Esophagus squamous epithelium (tissue), 5 donors: ENCODE results near the gene LRRN4CL. TPM values are rescaled to one million over a fixed set of nuclear protein-coding genes. Genes with fewer than 3 reads are reported as not detected.
A peak's percentile ranks its signal among the peaks of the same experiment; 100 is the strongest.
"Not testable (repeated sequence)": the region's sequence is repeated elsewhere in the genome, so short reads cannot be mapped to it uniquely, and the experiment has no call there.

Experiments used
- DNase-seq: peaks from one replicate; lab custom pipeline; 2025; lab: John Stamatoyannopoulos, UW
- H3K27ac ChIP-seq, 4 donors: fragments of 200-600 bp; sonication (generic); one replicate each; pipeline ENCODE4 v1.5.1; 2016 to 2019; ENCODE audit warnings: mild to moderate bottlenecking in 1 of 4
- H3K27me3 ChIP-seq, 4 donors: fragments of 200-600 bp; sonication (generic); 1 replicate in 3 of 4; 2 replicates in 1 of 4; pipeline versions ENCODE4 v1.5.1 to v1.6.0; 2017 to 2021; ENCODE audit warnings: antibody characterized with exemption in 1 of 4
- H3K36me3 ChIP-seq, 3 donors: fragments of 200-600 bp; sonication (generic); one replicate each; pipeline ENCODE4 v1.5.1; 2016 to 2019
- H3K4me1 ChIP-seq, 3 donors: fragments of 200-600 bp; sonication (generic); one replicate each; pipeline ENCODE4 v1.5.1; 2017 to 2019
- H3K4me3 ChIP-seq, 4 donors: fragments of 200-600 bp; sonication (generic); 1 replicate in 3 of 4; 2 replicates in 1 of 4; pipeline ENCODE4 v1.5.1; 2016 to 2019; ENCODE audit warnings: mild to moderate bottlenecking in 2 of 4, moderate library complexity in 1 of 4
- H3K9me3 ChIP-seq, 3 donors: fragments of 200-600 bp; sonication (generic); one replicate each; pipeline ENCODE4 v1.5.1; 2016 to 2019
- POLR2A ChIP-seq, 4 donors: fragments of 450-650 bp; IDR thresholded peaks; one replicate each; pipeline ENCODE4 v1.6.1; 2017; ENCODE audit warnings: antibody characterized with exemption in 4 of 4, mild to moderate bottlenecking in 4 of 4, moderate library complexity in 3 of 4
- WGBS, 2 donors: methylation state at CpG; one replicate each; pipeline ENCODE4 v1.1.5; 2018; 5-methylcytosine and 5-hydroxymethylcytosine counted together
- intact Hi-C: fragments of 100-400 bp; cut with DNase I; formaldehyde crosslinking; loops from one replicate; pipeline ENCODE4 v1.15.0; 2022
- total RNA-seq, 4 donors: library from RNA; depleted of rRNA; stranded (reverse); fragments of >200 nt; gene quantifications; one replicate each; pipeline ENCODE4 v1.1.0, GENCODE V29; 2016
- TF ChIP-seq, protein P1 (sequence below), 6 experiments: fragments of 450-650 bp in 4 of 6; fragments of 200-600 bp in 2 of 6; sonication (generic) in 2 of 6; IDR thresholded peaks; one replicate each; pipeline ENCODE4 v1.5.1; 2016 to 2019; ENCODE audit warnings: antibody characterized with exemption in 6 of 6, mild to moderate bottlenecking in 4 of 6, moderate library complexity in 4 of 6
- donor health status: DM: yes; HTN: yes; CAD: no.

LRRN4CL gene
- total RNA-seq, 4 donors from 2014 or later, result 0.27 to 12.0 (median 4.5) TPM

DNA sequence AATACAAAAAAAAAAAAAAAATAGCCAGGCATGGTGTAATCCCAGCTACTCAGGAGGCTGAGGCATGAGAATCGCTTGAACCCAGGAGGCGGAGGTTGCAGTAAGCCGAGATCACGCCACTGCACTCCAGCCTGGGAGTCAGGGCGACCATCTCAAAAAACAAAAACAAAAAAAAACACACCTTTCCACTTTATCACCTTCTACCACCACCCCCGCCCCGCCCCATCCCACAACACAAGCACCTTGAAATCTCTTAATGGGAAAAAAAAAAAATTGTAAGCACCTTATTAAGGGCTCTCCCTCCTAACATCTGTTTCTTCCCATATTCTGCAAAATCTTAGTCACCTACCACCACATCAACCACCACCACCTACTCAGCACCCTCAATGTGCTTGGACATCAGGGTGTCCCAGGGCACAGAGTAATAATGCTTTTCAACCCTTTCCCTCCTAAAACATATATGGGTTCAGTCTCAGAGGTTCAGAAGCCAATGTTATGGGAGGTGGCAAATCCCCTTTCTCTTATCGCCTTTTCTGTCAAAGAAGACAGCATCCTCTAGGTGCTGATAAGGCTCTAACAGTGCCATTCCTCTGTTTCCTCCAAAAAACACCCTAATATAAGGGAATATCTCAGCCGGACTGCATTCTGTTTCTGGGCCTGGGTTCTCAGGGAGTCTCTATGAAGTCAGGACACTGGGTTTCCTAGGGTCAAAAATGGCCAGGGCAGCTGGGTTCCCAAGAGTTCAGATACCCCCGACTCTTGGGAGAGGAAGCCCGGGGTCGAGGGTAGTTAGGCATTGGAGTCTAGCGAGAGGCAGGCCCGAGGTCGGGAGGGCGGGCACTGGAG lies 36.9 kb downstream of the LRRN4CL start:
- Histone ChIP-seq H3K9me3 (no peaks in the 10 kb centered on the region), H3K27me3 (no peaks in the 10 kb centered on the region), H3K27ac (peak overlapping the region; percentile 91 to 98 (median 94)), H3K36me3 (peaks cover 0 to 31% (median 20%) of the 10 kb centered on the region in 3 donors), H3K4me3 (peak overlapping the region; percentile 65 to 94 (median 87)), H3K4me1 (peaks cover 11 to 24% (median 13%) of the 10 kb centered on the region in 3 donors)
- intact Hi-C loops, result no loop called here
- TF ChIP-seq POLR2A (IDR thresholded peaks at IDR 0.05), result no peak
- TF ChIP-seq, protein P1, sequence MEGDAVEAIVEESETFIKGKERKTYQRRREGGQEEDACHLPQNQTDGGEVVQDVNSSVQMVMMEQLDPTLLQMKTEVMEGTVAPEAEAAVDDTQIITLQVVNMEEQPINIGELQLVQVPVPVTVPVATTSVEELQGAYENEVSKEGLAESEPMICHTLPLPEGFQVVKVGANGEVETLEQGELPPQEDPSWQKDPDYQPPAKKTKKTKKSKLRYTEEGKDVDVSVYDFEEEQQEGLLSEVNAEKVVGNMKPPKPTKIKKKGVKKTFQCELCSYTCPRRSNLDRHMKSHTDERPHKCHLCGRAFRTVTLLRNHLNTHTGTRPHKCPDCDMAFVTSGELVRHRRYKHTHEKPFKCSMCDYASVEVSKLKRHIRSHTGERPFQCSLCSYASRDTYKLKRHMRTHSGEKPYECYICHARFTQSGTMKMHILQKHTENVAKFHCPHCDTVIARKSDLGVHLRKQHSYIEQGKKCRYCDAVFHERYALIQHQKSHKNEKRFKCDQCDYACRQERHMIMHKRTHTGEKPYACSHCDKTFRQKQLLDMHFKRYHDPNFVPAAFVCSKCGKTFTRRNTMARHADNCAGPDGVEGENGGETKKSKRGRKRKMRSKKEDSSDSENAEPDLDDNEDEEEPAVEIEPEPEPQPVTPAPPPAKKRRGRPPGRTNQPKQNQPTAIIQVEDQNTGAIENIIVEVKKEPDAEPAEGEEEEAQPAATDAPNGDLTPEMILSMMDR (IDR thresholded peaks at IDR 0.05), result no peak
- no peak for DNase-seq
- WGBS, 2 donors, result 23 to 62% methylated on average over 8 to 12 of the region's 16 CpGs

DNA sequence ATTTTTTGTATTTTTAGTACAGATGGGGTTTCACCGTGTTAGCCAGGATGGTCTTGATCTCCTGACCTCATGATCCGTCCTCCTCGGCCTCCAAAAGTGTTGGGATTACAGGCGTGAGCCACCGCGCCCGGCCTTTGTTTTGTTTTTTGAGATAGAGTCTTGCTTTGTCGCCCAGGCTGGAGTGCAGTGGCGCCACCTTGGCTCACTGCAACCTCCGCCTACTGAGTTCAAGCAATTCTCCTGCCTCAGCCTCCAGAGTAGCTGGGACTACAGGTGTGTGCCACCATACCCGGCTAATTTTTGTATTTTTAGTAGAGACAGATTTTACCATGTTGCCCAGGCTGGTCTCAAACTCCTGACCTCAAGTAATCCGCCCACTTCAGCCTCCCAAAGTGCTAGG lies 39.0 kb downstream of the LRRN4CL start:
- H3K27me3 ChIP-seq, H3K9me3 ChIP-seq, H3K27ac ChIP-seq, DNase-seq, intact Hi-C loops, H3K4me3 ChIP-seq: not testable (repeated sequence)
- WGBS, 2 donors, result 95% methylated on average over 9 to 12 of the region's 12 CpGs
- peaks cover 22 to 38% (median 23%) of the 10 kb centered on the region in 3 donors for H3K4me1 ChIP-seq
- peaks cover 0 to 33% (median 20%) of the 10 kb centered on the region in 3 donors for H3K36me3 ChIP-seq

DNA sequence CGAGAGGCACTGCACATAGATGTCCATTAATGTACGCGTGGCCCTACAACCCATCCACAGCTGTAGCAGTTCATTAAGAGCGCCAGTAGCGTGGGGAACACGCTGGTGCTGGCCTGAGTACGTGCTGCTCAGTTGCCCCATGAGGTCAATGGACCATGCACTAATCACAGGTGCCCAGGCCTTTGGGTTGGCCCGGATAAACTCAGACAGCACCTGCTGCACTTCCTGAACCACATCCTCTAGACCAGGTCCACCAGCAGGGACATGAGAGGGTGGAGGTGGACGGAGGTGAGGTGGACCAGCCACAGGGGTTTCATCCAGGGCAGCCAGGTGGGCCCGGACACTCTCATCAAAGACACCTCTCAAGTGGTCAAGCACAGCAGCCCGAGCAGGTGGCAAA lies 39.8 kb downstream of the LRRN4CL start:
- no peak for TF ChIP-seq POLR2A (IDR thresholded peaks at IDR 0.05)
- TF ChIP-seq, protein P1 (IDR thresholded peaks at IDR 0.05), result no peak
- H3K4me1 ChIP-seq, result peaks cover 28 to 46% (median 31%) of the 10 kb centered on the region in 3 donors

DNA sequence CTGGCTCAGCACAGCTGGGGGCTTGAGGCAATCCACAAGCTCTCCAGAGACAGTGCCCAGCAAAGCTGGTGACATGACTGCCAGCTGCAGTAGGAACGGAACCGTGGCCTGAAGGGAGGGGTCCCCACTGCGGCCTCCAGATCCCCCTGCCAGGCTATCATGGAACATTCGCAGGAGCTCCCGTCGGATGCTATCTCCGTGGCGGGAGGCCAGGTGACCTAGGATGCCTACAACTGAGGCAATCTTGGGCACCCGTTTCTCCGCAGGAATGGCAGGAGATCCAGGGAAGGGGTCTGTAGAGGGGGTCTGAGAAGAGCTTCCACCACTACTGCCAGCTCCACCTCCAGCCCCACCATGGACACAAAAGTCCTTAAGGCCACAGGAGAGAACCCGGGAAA lies 40.4 kb downstream of the LRRN4CL start:
- no peak for DNase-seq
- TF ChIP-seq POLR2A (IDR thresholded peaks at IDR 0.05), result no peak
- TF ChIP-seq, protein P1 (IDR thresholded peaks at IDR 0.05), result no peak
- no peaks in the 10 kb centered on the region for H3K27me3 ChIP-seq
- H3K4me3 ChIP-seq, result no peak overlapping the region
- H3K27ac ChIP-seq, result no peak overlapping the region
- 88 to 97% methylated on average over 7 to 10 of the region's 11 CpGs for WGBS, 2 donors
- H3K4me1 ChIP-seq, result peaks cover 28 to 51% (median 32%) of the 10 kb centered on the region in 3 donors
- H3K9me3 ChIP-seq, result no peaks in the 10 kb centered on the region
- H3K36me3 ChIP-seq, result peaks cover 0 to 45% (median 25%) of the 10 kb centered on the region in 3 donors
- intact Hi-C loops, result no loop called here

More for the DNA sequence above, 39.8 kb downstream of the LRRN4CL start:
- H3K9me3 ChIP-seq, result no peaks in the 10 kb centered on the region
- no peaks in the 10 kb centered on the region for H3K27me3 ChIP-seq
- H3K27ac ChIP-seq, result no peak overlapping the region
- intact Hi-C loops, result no loop called here
- peaks cover 0 to 40% (median 20%) of the 10 kb centered on the region in 3 donors for H3K36me3 ChIP-seq
- DNase-seq, result no peak
- no peak overlapping the region for H3K4me3 ChIP-seq
- WGBS, 2 donors, result 85 to 92% methylated on average over 4 to 11 of the region's 11 CpGs

DNA sequence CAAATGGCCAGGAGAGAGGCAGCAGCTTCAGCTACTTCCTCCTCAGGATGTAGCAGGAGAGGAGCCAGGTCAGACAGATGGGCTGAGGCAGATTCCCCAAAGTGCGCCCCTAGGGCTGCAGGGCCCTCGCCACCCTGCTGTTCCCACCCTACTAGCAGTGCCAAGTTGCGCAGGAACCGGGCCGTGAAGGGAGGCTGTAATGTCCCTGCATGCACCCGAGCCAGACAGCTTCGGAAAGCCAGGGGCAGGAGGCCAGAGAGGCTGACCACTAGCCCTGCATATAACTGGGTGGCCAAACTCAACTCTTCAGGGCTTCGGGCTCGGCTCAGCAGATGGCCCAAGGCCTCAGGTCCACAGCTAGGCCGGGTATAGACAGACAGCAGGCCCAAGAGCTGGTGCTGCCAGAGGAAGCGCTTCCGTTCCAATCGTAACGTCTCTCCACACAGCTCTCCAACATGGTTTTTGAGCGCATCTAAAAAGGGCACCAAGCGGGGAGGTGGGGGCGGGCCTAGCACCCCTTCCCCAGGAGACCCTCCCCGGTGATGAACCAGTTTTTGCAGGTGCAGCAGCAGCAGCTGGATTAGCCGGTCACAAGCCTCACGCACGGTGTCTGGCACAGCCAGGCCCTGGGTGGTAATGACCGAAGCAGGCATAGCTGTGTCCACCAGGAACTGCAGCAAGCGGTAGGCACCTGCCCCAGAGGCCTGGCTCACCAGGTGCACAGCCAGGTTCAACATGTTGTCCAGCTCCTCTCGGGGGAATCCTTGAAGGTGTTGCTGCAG lies 41.0 kb downstream of the LRRN4CL start:
- peaks cover 0 to 51% (median 30%) of the 10 kb centered on the region in 3 donors for H3K36me3 ChIP-seq
- H3K4me1 ChIP-seq, result peaks cover 28 to 57% (median 32%) of the 10 kb centered on the region in 3 donors
- H3K27me3 ChIP-seq, result no peaks in the 10 kb centered on the region
- TF ChIP-seq POLR2A (IDR thresholded peaks at IDR 0.05), result no peak
- TF ChIP-seq, protein P1 (IDR thresholded peaks at IDR 0.05), result no peak
- 89 to 95% methylated on average over 7 to 8 of the region's 24 CpGs for WGBS, 2 donors
- H3K9me3 ChIP-seq, result no peaks in the 10 kb centered on the region
- no peak overlapping the region for H3K4me3 ChIP-seq
- intact Hi-C loops, result no loop called here
- H3K27ac ChIP-seq, result no peak overlapping the region
- no peak for DNase-seq
